Measurements from ENCODE around the gene TOR1A.

TOR1A gene

DNA sequence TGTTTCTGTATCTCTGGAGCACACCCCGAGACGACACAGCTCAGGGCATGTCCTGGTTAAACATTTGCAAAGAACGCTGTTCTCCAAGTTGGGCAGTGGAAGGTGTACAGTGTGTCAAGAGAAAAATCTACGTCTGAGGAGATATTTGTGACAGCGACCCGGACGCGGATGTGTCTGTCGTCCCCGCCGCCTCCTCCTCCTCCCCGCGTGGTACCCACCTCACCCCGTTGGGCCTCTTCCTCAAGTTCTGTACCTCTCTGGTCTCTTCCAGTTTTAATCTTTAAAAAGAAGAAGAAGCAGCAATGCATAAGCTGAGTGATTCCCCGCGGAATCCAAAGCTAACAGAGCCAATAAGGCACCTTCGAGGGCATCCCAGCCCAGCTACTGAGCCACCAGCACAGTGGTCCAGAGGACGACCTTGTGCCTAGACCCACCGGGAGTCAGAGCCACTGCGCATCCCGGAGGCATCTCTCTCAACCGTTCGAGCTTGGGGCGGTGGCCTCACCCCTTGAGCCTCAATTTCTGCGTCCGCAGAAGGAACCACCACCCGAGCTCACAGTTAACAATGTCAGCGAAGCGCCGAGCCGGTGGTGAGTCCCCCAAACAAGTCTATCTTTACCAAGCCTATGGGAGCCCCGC, 10.7 kb upstream of the TOR1A start:
- no peak for TF ChIP-seq POLR2AphosphoS5 (IDR thresholded peaks at IDR 0.05; ENCODE audit: borderline replicate concordance, low read depth, low read length)
- no peak for TF ChIP-seq EZH2 (IDR thresholded peaks at IDR 0.05)
- no peak for TF ChIP-seq FOXP2 (optimal IDR thresholded peaks at IDR 0.05; ENCODE audit: control extremely low read depth, extremely low read length, insufficient read depth)
- Histone ChIP-seq H3K27ac (no peak overlapping the region), H3K4me3 (peak overlapping the region; percentile 80), H3K36me3 (ENCODE audit: insufficient read depth, low read length) (peaks cover 35% of the 10 kb centered on the region), H3K9ac (ENCODE audit: insufficient read length) (peak overlapping the region; percentile 77), H3K9me3 (ENCODE audit: low read depth, low read length) (no peaks in the 10 kb centered on the region)
- no peak for DNase-seq (ENCODE audit: low read depth, low spot score)

DNA sequence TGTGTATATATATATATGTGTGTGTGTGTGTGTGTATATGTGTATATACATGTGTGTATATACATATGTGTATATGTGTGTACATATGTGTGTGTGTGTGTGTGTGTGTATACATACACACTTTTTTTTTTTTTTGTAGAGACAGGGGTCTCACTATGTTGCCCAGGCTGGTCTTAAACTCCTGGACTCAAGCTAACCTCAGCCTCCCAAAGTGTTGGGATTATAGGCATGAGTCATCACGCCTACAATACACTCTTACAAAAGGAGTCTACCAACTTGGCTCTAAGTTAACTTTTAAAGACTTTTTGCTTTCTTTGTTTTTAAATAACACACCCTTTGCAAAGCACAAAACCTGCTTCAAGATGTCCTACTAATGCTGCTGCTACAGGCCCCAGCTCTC, 9.0 kb upstream of the TOR1A start:
- Histone ChIP-seq H3K36me3 (ENCODE audit: insufficient read depth, low read length) (peaks cover 49% of the 10 kb centered on the region), H3K27ac (no peak overlapping the region), H3K9ac (ENCODE audit: insufficient read length) (no peak overlapping the region), H3K4me3 (no peak overlapping the region), H3K9me3 (ENCODE audit: low read depth, low read length) (no peaks in the 10 kb centered on the region)
- DNase-seq (ENCODE audit: low read depth, low spot score) = no peak
- TF ChIP-seq EZH2 (IDR thresholded peaks at IDR 0.05) (no peak), POLR2AphosphoS5 (IDR thresholded peaks at IDR 0.05; ENCODE audit: borderline replicate concordance, low read depth, low read length) (no peak), FOXP2 (optimal IDR thresholded peaks at IDR 0.05; ENCODE audit: control extremely low read depth, extremely low read length, insufficient read depth) (no peak)

DNA sequence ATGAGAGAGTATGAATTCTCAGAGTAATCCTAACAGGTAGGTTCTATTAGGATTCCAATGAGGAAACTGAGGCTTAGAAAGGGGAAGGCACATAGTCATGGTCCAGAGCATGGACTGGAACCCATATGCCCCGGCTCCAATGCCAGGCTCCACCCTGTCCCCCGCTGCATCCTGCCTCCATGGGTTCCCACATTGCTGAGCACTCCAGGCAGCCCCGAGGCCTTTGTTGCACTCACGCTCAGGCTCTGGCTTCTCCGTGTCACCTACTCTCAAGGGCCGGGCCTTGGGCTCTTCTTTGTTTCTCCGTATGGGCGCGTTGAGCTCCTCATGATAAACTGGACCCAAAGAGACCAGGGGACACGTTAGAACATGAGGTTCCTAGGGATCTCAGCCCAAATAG, 5.0 kb upstream of the TOR1A start:
- Histone ChIP-seq H3K27ac (no peak overlapping the region), H3K4me3 (no peak overlapping the region), H3K36me3 (ENCODE audit: insufficient read depth, low read length) (peaks cover 50% of the 10 kb centered on the region), H3K9ac (ENCODE audit: insufficient read length) (no peak overlapping the region), H3K9me3 (ENCODE audit: low read depth, low read length) (no peaks in the 10 kb centered on the region)
- DNase-seq (ENCODE audit: low read depth, low spot score) = no peak
- no peak for TF ChIP-seq POLR2AphosphoS5 (IDR thresholded peaks at IDR 0.05; ENCODE audit: borderline replicate concordance, low read depth, low read length)
- TF ChIP-seq EZH2 (IDR thresholded peaks at IDR 0.05) = no peak
- no peak for TF ChIP-seq FOXP2 (optimal IDR thresholded peaks at IDR 0.05; ENCODE audit: control extremely low read depth, extremely low read length, insufficient read depth)

DNA sequence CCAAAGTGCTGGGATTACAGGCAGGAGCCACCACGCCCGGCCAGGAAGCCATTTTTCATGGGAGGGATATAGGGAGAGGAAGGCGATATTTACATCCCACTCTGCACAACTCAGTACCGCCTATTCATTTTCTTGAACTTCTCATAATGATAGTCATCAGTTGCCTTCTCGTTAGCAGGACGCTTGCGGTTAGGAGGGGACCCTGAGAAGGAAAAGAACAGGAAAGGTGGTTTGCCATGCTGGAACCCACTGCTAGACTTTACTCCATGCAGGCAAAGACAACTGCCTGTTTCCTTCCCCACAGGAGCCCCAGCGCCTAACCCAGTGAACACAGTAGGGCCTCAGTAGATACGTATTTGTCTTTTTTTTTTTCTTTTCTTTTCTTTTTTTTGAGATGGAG, 4.1 kb upstream of the TOR1A start:
- Histone ChIP-seq H3K27ac (no peak overlapping the region), H3K9ac (ENCODE audit: insufficient read length) (no peak overlapping the region), H3K36me3 (ENCODE audit: insufficient read depth, low read length) (peaks cover 44% of the 10 kb centered on the region), H3K4me3 (no peak overlapping the region), H3K9me3 (ENCODE audit: low read depth, low read length) (no peaks in the 10 kb centered on the region)
- no peak for TF ChIP-seq POLR2AphosphoS5 (IDR thresholded peaks at IDR 0.05; ENCODE audit: borderline replicate concordance, low read depth, low read length)
- no peak for TF ChIP-seq FOXP2 (optimal IDR thresholded peaks at IDR 0.05; ENCODE audit: control extremely low read depth, extremely low read length, insufficient read depth)
- no peak for TF ChIP-seq EZH2 (IDR thresholded peaks at IDR 0.05)
- DNase-seq (ENCODE audit: low read depth, low spot score) = no peak

DNA sequence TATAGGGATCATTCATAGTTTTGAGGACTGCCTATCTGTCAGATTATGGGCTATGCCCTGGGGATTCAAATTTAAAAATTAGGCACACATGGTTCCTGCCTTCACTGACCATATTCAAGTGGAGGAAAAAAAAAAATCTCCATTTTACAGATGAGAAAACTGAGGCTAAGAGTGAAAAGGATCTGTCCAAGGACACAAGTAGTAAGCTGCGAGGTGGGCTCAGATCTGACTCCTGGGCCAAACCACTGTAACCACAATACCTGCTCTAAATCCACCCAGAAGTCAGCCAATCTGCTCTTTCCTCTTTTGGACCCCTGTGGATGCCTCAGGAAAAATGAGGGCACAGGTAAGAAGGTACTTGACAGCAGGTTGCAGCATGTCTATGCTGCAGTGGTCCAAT, 2.8 kb upstream of the TOR1A start:
- no peak overlapping the region for H3K9ac ChIP-seq (ENCODE audit: insufficient read length)
- H3K9me3 ChIP-seq (ENCODE audit: low read depth, low read length) = no peaks in the 10 kb centered on the region
- H3K36me3 ChIP-seq (ENCODE audit: insufficient read depth, low read length) = peaks cover 45% of the 10 kb centered on the region
- no peak overlapping the region for H3K4me3 ChIP-seq
- TF ChIP-seq FOXP2 (optimal IDR thresholded peaks at IDR 0.05; ENCODE audit: control extremely low read depth, extremely low read length, insufficient read depth) (no peak), EZH2 (IDR thresholded peaks at IDR 0.05) (no peak), POLR2AphosphoS5 (IDR thresholded peaks at IDR 0.05; ENCODE audit: borderline replicate concordance, low read depth, low read length) (no peak)
- no peak for DNase-seq (ENCODE audit: low read depth, low spot score)
- H3K27ac ChIP-seq = no peak overlapping the region

DNA sequence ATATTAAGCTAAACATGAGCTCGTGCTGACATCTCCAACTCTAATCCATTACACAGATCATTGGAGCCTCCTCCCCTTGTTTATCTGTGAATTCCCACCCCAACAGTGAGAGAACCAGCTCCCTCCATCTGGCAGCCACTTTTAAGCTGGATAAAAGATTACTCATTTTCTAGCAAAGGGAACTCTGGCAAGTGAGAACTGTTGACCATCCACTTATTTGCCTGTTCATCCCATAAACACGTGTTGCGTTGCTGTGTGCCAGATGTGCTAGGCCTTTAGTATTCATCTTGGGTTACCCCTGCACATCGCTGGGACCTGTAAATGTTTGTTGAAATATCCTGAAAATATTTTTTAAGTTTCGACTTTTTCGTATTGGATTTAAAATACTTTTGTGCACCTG, 2.4 kb upstream of the TOR1A start:
- no peak for DNase-seq (ENCODE audit: low read depth, low spot score)
- Histone ChIP-seq H3K27ac (no peak overlapping the region), H3K9me3 (ENCODE audit: low read depth, low read length) (no peaks in the 10 kb centered on the region), H3K9ac (ENCODE audit: insufficient read length) (no peak overlapping the region), H3K36me3 (ENCODE audit: insufficient read depth, low read length) (peaks cover 45% of the 10 kb centered on the region), H3K4me3 (no peak overlapping the region)
- TF ChIP-seq EZH2 (IDR thresholded peaks at IDR 0.05) = no peak
- no peak for TF ChIP-seq FOXP2 (optimal IDR thresholded peaks at IDR 0.05; ENCODE audit: control extremely low read depth, extremely low read length, insufficient read depth)
- TF ChIP-seq POLR2AphosphoS5 (IDR thresholded peaks at IDR 0.05; ENCODE audit: borderline replicate concordance, low read depth, low read length) = no peak

DNA sequence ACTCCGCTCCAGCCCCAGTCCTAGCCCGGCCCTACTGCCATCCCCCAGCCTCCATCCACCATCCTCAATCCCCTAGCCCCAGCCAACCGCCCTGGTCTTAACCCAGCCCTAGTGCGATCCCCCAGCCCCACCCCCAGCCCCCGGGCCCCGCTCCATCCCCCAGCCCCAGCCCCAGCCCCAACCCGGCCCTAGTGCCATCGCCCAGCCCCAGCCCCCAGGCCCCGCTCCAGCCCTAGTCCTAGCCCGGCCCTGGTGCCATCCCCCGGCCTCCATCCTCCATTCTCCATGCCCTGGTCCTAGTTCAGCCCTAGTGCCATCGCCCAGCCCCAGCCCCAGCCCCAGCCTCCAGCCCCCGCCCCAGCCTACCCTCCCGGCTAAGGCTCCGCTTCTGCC, 398 bp downstream of the TOR1A start:
- peak overlapping the region; percentile 96 for H3K4me3 ChIP-seq
- no peaks in the 10 kb centered on the region for H3K9me3 ChIP-seq (ENCODE audit: low read depth, low read length)
- no peak overlapping the region for H3K27ac ChIP-seq
- H3K9ac ChIP-seq (ENCODE audit: insufficient read length) = peak overlapping the region; percentile 89
- DNase-seq (ENCODE audit: low read depth, low spot score) = no peak
- H3K36me3 ChIP-seq (ENCODE audit: insufficient read depth, low read length) = peaks cover 38% of the 10 kb centered on the region
- no peak for TF ChIP-seq POLR2AphosphoS5 (IDR thresholded peaks at IDR 0.05; ENCODE audit: borderline replicate concordance, low read depth, low read length)
- no peak for TF ChIP-seq EZH2 (IDR thresholded peaks at IDR 0.05)
- TF ChIP-seq FOXP2 (optimal IDR thresholded peaks at IDR 0.05; ENCODE audit: control extremely low read depth, extremely low read length, insufficient read depth) = no peak

DNA sequence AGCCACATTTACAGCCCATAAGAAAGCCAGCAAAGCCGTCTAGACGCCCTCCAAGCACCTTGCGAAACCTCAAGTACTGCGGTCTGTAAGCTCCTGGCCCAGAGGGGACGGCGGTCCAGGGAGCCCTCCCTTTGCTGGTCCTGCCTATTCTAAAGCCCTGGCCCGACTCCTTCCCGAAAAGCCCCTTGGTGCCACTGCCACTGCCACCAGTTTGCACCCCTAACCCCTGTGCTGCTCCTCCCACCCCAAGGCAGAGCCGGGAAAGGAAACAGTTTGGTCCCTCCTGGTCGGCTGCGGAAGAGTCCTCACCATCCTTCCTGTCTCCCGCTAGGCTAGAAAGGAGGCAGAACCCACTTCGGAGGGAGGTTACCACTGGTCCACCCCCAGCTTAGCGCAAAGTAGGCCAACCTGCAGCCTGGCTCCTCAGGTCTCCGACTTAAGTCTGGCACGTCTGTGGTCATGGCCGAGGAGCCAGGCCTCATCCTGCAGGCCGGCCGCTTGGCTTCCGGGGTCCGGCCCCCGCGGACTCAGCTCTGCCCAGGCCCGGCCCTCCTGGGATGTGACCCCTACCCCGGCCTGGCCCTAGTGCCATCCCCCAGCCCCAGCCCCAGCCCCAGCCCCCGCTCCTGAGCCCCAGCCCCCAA, 916 bp downstream of the TOR1A start:
- DNase-seq (ENCODE audit: low read depth, low spot score) = no peak
- Histone ChIP-seq H3K4me3 (peak overlapping the region; percentile 96), H3K9me3 (ENCODE audit: low read depth, low read length) (no peaks in the 10 kb centered on the region), H3K36me3 (ENCODE audit: insufficient read depth, low read length) (peaks cover 41% of the 10 kb centered on the region), H3K9ac (ENCODE audit: insufficient read length) (peak overlapping the region; percentile 70), H3K27ac (no peak overlapping the region)
- no peak for TF ChIP-seq FOXP2 (optimal IDR thresholded peaks at IDR 0.05; ENCODE audit: control extremely low read depth, extremely low read length, insufficient read depth)
- TF ChIP-seq POLR2AphosphoS5 (IDR thresholded peaks at IDR 0.05; ENCODE audit: borderline replicate concordance, low read depth, low read length) = no peak
- TF ChIP-seq EZH2 (IDR thresholded peaks at IDR 0.05) = no peak

Data from SK-N-MC (cell line).